HCT116 (cell line): Measurements from ENCODE around the gene RASL12. TPM values are rescaled to one million over a fixed set of nuclear protein-coding genes. Genes with fewer than 3 reads are reported as not detected.

Experiments
- ATAC-seq: fragments of 200-7000 bp; cut with Tn5 transposase; 2 replicates; pipeline ENCODE4 v1.9.1; 2020; ENCODE audit warnings: mild to moderate bottlenecking, moderate library complexity
- BruUV-seq: library from RNA; stranded (reverse); fragments of 400-500 nt; replicated peaks from 2 replicates; lab custom pipeline; 2021; lab: Mats Ljungman, UMichigan
- CTCF ChIA-PET: fragments of 300-600 bp; sonication (Branson Sonifier 250); formaldehyde crosslinking; loops from one replicate; lab custom pipeline; 2021; ENCODE audit warnings: antibody characterized with exemption; lab: Charles Lee
- POLR2A ChIA-PET: fragments of 300-600, 350-600 bp; sonication (Branson Sonifier 250); formaldehyde crosslinking; loops from one replicate; lab custom pipeline; 2021; ENCODE audit warnings: antibody characterized with exemption; lab: Charles Lee
- RAD21 ChIA-PET, 2 experiments: fragments of 300-600 bp; sonication (Branson Sonifier 250); formaldehyde crosslinking; loops; one replicate each; lab custom pipeline; 2023; ENCODE audit warnings: low total read pairs in 2 of 2; ENCODE audit not compliant: uncharacterized antibody in 2 of 2, unreplicated experiment in 2 of 2, low non-redundant PET in 1 of 2; lab: Charles Lee
- DNase-seq: peaks from one replicate; pipeline ENCODE4 v3.0.0-alpha.2; 2010; ENCODE audit warnings: low read depth, low spot score
- H2AFZ ChIP-seq: fragments of 200-600 bp; shearing (Covaris generic), sonication (generic); 2 replicates; pipeline ENCODE4 v1.6.1; 2017; ENCODE audit warnings: low read depth, mixed run types, mixed read lengths, antibody characterized with exemption, low read length; ENCODE audit not compliant: poor library complexity, severe bottlenecking
- H3K27ac ChIP-seq: 2 replicates; pipeline ENCODE4 v1.5.1; 2012; ENCODE audit warnings: low read depth, low read length
- H3K27me3 ChIP-seq: fragments of 200-600 bp; sonication (generic); 2 replicates; pipeline ENCODE4 v1.6.1; 2016; ENCODE audit warnings: mixed run types, low read length, mixed read lengths; ENCODE audit not compliant: insufficient read depth
- H3K36me3 ChIP-seq, 2 experiments: fragments of 200-500 bp in 1 of 2; fragments of 200-600 bp in 1 of 2; sonication (Bioruptor generic) in 1 of 2; sonication (generic) in 1 of 2; 2 replicates each; pipeline versions ENCODE4 v1.5.1 to v1.6.1; 2014 to 2016; ENCODE audit warnings: low read length in 2 of 2, inconsistent platforms in 1 of 2, mixed read lengths in 1 of 2, mixed run types in 1 of 2; ENCODE audit not compliant: insufficient read depth in 2 of 2, control insufficient read depth in 1 of 2
- H3K4me1 ChIP-seq, 2 experiments: fragments of 200-600 bp in 1 of 2; sonication (generic) in 1 of 2; 2 replicates each; pipeline versions ENCODE4 v1.5.1 to v1.6.1; 2012 to 2017; ENCODE audit warnings: low read length in 2 of 2, inconsistent platforms in 1 of 2, mild to moderate bottlenecking in 1 of 2, mixed read lengths in 1 of 2, mixed run types in 1 of 2, moderate library complexity in 1 of 2; ENCODE audit not compliant: insufficient read depth in 2 of 2, control insufficient read depth in 1 of 2
- H3K4me2 ChIP-seq: fragments of 200-600 bp; sonication (generic); 2 replicates; pipeline ENCODE4 v1.6.1; 2017; ENCODE audit warnings: mixed run types, low read length, mixed read lengths
- H3K4me3 ChIP-seq, 2 experiments: fragments of 200-600 bp in 1 of 2; sonication (generic) in 1 of 2; replicated peaks in 1 of 2; 2 replicates each; pipeline ENCODE4 v1.5.1; 2011 to 2016; ENCODE audit warnings: low read length in 2 of 2, control low read depth in 1 of 2, low read depth in 1 of 2, mild to moderate bottlenecking in 1 of 2, mixed read lengths in 1 of 2, mixed run types in 1 of 2
- H3K79me2 ChIP-seq: fragments of 200-600 bp; sonication (generic); 2 replicates; pipeline ENCODE4 v1.6.1; 2017; ENCODE audit warnings: mild to moderate bottlenecking, mixed run types, low read length, moderate library complexity, mixed read lengths; ENCODE audit not compliant: insufficient read depth
- H3K9ac ChIP-seq: fragments of 200-600 bp; sonication (generic); 2 replicates; pipeline ENCODE4 v1.6.1; 2016; ENCODE audit warnings: low read length, mixed read lengths
- H3K9me2 ChIP-seq: fragments of 200-600 bp; sonication (generic), shearing (Covaris generic); 2 replicates; pipeline ENCODE4 v1.6.1; 2017; ENCODE audit warnings: mixed run types, mild to moderate bottlenecking, moderate library complexity; ENCODE audit not compliant: insufficient read depth
- H3K9me3 ChIP-seq, 2 experiments: fragments of 200-500 bp in 1 of 2; fragments of 200-600 bp in 1 of 2; sonication (Bioruptor generic) in 1 of 2; sonication (generic) in 1 of 2; 2 replicates each; pipeline ENCODE4 v1.6.1; 2014 to 2017; ENCODE audit warnings: low read length in 2 of 2, mixed read lengths in 2 of 2, inconsistent platforms in 1 of 2, low read depth in 1 of 2, mild to moderate bottlenecking in 1 of 2, mixed run types in 1 of 2, moderate library complexity in 1 of 2; ENCODE audit not compliant: control insufficient read depth in 1 of 2, insufficient read depth in 1 of 2
- H4K20me1 ChIP-seq: fragments of 200-600 bp; sonication (generic), shearing (Covaris generic); 2 replicates; pipeline ENCODE4 v1.6.1; 2017; ENCODE audit warnings: mixed run types, mild to moderate bottlenecking, moderate library complexity; ENCODE audit not compliant: insufficient read depth
- EGR1 ChIP-seq: IDR thresholded peaks from 2 replicates; pipeline ENCODE4 v1.6.1; 2012; ENCODE audit warnings: low read depth
- ELF1 ChIP-seq: IDR thresholded peaks from 2 replicates; pipeline ENCODE4 v1.6.1; 2012; ENCODE audit warnings: low read depth, borderline replicate concordance
- FOSL1 ChIP-seq: IDR thresholded peaks from 2 replicates; pipeline ENCODE4 v1.6.1; 2012; ENCODE audit warnings: low read depth
- RAD21 ChIP-seq: IDR thresholded peaks from 2 replicates; pipeline ENCODE4 v1.6.1; 2012; ENCODE audit warnings: low read depth, mild to moderate bottlenecking
- SIN3A ChIP-seq: IDR thresholded peaks from 2 replicates; pipeline ENCODE4 v1.6.1; 2012; ENCODE audit warnings: low read depth
- SP1 ChIP-seq: IDR thresholded peaks from 2 replicates; pipeline ENCODE4 v1.6.1; 2012; ENCODE audit warnings: low read depth
- TCF7L2 ChIP-seq: IDR thresholded peaks from 2 replicates; pipeline ENCODE4 v1.7.0; 2011; ENCODE audit warnings: borderline replicate concordance, inconsistent platforms; ENCODE audit not compliant: insufficient read depth, insufficient read length; ENCODE audit errors: extremely low read depth
- intact Hi-C: fragments of 100-400 bp; cut with micrococcal nuclease; formaldehyde crosslinking; loops from 2 replicates; pipeline ENCODE4 v1.10.0; 2022
- total RNA-seq: library from RNA; stranded (reverse); gene quantifications from one replicate; pipeline ENCODE4 v1.2.1, GENCODE V29; 2021; ENCODE audit not compliant: unreplicated experiment
- TF ChIP-seq, protein P1 (sequence below): IDR thresholded peaks from 2 replicates; pipeline ENCODE4 v1.6.1; 2012; ENCODE audit warnings: low read depth
- TF ChIP-seq, protein P2 (sequence below): IDR thresholded peaks from 2 replicates; pipeline ENCODE4 v1.6.1; 2011; ENCODE audit warnings: mild to moderate bottlenecking, low read length, moderate library complexity; ENCODE audit not compliant: insufficient replicate concordance; ENCODE audit errors: extremely low read depth
- TF ChIP-seq, protein P3 (sequence below), 3 experiments: fragments of 200-600 bp in 1 of 3; sonication (generic) in 1 of 3; IDR thresholded peaks in 2 of 3; conservative IDR thresholded peaks in 1 of 3; 2 replicates each; pipeline ENCODE4 v1.5.1; 2012 to 2017; ENCODE audit warnings: low read depth in 2 of 3, low read length in 2 of 3, antibody characterized with exemption in 1 of 3, borderline replicate concordance in 1 of 3, control low read depth in 1 of 3, mild to moderate bottlenecking in 1 of 3, mixed read lengths in 1 of 3, mixed run types in 1 of 3, moderate library complexity in 1 of 3; ENCODE audit not compliant: insufficient read depth in 1 of 3
- TF ChIP-seq, protein P4 (sequence below): IDR thresholded peaks from 2 replicates; pipeline ENCODE4 v1.6.1; 2012

RASL12 gene
- total RNA-seq, 1 experiment from 2014 or later, result 0.25 TPM

DNA sequence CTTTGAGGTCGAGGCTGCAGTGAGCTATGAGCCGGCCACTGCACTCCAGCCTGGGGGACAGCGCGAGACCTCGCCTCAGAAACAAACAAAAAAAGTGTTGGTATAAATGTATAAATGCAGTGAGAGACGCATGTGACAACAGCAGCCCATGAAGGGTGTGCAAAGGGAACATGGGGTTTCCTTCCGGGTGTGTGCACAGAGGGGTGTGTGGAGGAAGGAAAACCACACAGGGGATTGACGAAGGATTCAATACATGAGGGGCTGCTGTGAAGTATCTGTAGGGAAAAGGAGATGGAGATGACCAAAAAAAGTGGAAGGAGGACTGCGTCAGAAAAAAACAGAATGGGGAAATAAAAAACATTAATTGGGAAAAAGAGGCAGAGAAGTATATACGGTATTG, 39.5 kb downstream of the RASL12 start:
- no peaks in the 10 kb centered on the region for H3K9me3 ChIP-seq
- H4K20me1 ChIP-seq, result no peaks in the 10 kb centered on the region
- peak overlapping the region; percentile 81 for H3K4me2 ChIP-seq
- H3K36me3 ChIP-seq, result peaks cover 19 to 27% of the 10 kb centered on the region in 2 experiments; a peak in 3 of 4 replicates
- POLR2A ChIA-PET, result no interaction called here
- no peaks in the 10 kb centered on the region for H3K27me3 ChIP-seq
- H3K4me3 ChIP-seq, result peak overlapping the region; percentile 92 to 96
- H2AFZ ChIP-seq, result no peak overlapping the region
- CTCF ChIA-PET, result no interaction called here
- H3K27ac ChIP-seq, result peak overlapping the region; percentile 72
- intact Hi-C loops, result loop anchor here (10.0 kb wide), 1 partner anchor 294 kb away; no protein-coding TSS in a partner anchor
- H3K79me2 ChIP-seq, result peaks cover 20% of the 10 kb centered on the region
- TSS peak; percentile 42 for BruUV-seq
- no peak for ATAC-seq
- H3K9me2 ChIP-seq, result no peaks in the 10 kb centered on the region
- TF ChIP-seq TCF7L2 (no peak), SP1 (no peak)
- RAD21 ChIA-PET, result no interaction called here
- peaks cover 7 to 24% of the 10 kb centered on the region in 2 experiments; a peak in 3 of 4 replicates for H3K4me1 ChIP-seq
- H3K9ac ChIP-seq, result peak overlapping the region; percentile 89
- no peak for DNase-seq

DNA sequence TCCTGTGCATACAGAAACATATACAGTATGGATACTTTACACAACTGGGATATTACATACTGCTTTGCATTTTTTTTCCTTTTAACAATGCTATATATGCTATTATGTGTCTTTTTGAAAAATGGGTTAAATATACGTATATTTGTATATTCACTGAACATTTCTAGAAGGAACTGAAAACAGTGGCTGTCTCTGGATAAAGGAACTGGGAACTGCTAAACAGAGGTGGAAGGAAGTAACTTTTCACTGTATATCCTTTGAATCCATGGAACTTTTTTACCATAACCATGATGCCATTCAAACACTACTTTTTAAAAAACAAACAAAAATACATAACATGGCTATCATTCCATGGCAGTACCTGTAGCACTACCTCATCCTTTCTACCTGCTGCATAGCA, 40.2 kb downstream of the RASL12 start:
- Histone ChIP-seq H3K27me3 (no peaks in the 10 kb centered on the region), H3K4me2 (peak overlapping the region; percentile 81), H3K9me3 (no peaks in the 10 kb centered on the region), H2AFZ (no peak overlapping the region), H3K9ac (no peak overlapping the region), H3K27ac (no peak overlapping the region), H4K20me1 (no peaks in the 10 kb centered on the region), H3K79me2 (peaks cover 20% of the 10 kb centered on the region), H3K4me1 (peaks cover 7 to 16% of the 10 kb centered on the region in 2 experiments; a peak in 3 of 4 replicates)
- ATAC-seq, result no peak
- ChIA-PET CTCF (no interaction called here), POLR2A (no interaction called here)
- no TSS peak for BruUV-seq
- TF ChIP-seq, protein P1, sequence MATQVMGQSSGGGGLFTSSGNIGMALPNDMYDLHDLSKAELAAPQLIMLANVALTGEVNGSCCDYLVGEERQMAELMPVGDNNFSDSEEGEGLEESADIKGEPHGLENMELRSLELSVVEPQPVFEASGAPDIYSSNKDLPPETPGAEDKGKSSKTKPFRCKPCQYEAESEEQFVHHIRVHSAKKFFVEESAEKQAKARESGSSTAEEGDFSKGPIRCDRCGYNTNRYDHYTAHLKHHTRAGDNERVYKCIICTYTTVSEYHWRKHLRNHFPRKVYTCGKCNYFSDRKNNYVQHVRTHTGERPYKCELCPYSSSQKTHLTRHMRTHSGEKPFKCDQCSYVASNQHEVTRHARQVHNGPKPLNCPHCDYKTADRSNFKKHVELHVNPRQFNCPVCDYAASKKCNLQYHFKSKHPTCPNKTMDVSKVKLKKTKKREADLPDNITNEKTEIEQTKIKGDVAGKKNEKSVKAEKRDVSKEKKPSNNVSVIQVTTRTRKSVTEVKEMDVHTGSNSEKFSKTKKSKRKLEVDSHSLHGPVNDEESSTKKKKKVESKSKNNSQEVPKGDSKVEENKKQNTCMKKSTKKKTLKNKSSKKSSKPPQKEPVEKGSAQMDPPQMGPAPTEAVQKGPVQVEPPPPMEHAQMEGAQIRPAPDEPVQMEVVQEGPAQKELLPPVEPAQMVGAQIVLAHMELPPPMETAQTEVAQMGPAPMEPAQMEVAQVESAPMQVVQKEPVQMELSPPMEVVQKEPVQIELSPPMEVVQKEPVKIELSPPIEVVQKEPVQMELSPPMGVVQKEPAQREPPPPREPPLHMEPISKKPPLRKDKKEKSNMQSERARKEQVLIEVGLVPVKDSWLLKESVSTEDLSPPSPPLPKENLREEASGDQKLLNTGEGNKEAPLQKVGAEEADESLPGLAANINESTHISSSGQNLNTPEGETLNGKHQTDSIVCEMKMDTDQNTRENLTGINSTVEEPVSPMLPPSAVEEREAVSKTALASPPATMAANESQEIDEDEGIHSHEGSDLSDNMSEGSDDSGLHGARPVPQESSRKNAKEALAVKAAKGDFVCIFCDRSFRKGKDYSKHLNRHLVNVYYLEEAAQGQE, result no peak
- TF ChIP-seq, protein P2, sequence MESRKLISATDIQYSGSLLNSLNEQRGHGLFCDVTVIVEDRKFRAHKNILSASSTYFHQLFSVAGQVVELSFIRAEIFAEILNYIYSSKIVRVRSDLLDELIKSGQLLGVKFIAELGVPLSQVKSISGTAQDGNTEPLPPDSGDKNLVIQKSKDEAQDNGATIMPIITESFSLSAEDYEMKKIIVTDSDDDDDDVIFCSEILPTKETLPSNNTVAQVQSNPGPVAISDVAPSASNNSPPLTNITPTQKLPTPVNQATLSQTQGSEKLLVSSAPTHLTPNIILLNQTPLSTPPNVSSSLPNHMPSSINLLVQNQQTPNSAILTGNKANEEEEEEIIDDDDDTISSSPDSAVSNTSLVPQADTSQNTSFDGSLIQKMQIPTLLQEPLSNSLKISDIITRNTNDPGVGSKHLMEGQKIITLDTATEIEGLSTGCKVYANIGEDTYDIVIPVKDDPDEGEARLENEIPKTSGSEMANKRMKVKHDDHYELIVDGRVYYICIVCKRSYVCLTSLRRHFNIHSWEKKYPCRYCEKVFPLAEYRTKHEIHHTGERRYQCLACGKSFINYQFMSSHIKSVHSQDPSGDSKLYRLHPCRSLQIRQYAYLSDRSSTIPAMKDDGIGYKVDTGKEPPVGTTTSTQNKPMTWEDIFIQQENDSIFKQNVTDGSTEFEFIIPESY, result no peak
- no peak for TF ChIP-seq FOSL1
- no peak for TF ChIP-seq ELF1
- TF ChIP-seq RAD21, result no peak
- TF ChIP-seq, protein P3, sequence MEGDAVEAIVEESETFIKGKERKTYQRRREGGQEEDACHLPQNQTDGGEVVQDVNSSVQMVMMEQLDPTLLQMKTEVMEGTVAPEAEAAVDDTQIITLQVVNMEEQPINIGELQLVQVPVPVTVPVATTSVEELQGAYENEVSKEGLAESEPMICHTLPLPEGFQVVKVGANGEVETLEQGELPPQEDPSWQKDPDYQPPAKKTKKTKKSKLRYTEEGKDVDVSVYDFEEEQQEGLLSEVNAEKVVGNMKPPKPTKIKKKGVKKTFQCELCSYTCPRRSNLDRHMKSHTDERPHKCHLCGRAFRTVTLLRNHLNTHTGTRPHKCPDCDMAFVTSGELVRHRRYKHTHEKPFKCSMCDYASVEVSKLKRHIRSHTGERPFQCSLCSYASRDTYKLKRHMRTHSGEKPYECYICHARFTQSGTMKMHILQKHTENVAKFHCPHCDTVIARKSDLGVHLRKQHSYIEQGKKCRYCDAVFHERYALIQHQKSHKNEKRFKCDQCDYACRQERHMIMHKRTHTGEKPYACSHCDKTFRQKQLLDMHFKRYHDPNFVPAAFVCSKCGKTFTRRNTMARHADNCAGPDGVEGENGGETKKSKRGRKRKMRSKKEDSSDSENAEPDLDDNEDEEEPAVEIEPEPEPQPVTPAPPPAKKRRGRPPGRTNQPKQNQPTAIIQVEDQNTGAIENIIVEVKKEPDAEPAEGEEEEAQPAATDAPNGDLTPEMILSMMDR (IDR thresholded peaks at IDR 0.05 in 2 of 3, conservative IDR thresholded peaks at IDR 0.05 in 1 of 3; ENCODE audit: borderline replicate concordance in 1 of 3, insufficient read depth in 1 of 3, low read depth in 2 of 3, low read length in 2 of 3), result no peak
- TF ChIP-seq SIN3A, result no peak
- no peak for TF ChIP-seq EGR1
- TF ChIP-seq, protein P4, sequence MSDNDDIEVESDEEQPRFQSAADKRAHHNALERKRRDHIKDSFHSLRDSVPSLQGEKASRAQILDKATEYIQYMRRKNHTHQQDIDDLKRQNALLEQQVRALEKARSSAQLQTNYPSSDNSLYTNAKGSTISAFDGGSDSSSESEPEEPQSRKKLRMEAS, result no peak
- TF ChIP-seq, all 23 proteins: peak for 0
- Histone ChIP-seq H3K36me3 (peaks cover 25 to 28% of the 10 kb centered on the region in 2 experiments; a peak in 3 of 4 replicates), H3K4me3 (no peak overlapping the region), H3K9me2 (no peaks in the 10 kb centered on the region)
- RAD21 ChIA-PET, result no interaction called here
- DNase-seq, result no peak
- intact Hi-C loops, result loop anchor here (10.0 kb wide), 1 partner anchor 293 kb away; no protein-coding TSS in a partner anchor
